Neural progenitor cell (in vitro differentiated cells): ENCODE measurements around the gene NOMO2.
"Not testable (repeated sequence)": the region's sequence is repeated elsewhere in the genome, so short reads cannot be mapped to it uniquely, and the experiment has no call there.

Experiments
- EZH2phosphoT487 ChIP-seq: fragments of 200-600 bp; sonication (generic); IDR thresholded peaks from 2 replicates; pipeline ENCODE4 v1.6.1; 2017; ENCODE audit warnings: antibody characterized with exemption
- TF ChIP-seq, protein P1 (sequence below): fragments of 200-600 bp; sonication (generic); IDR thresholded peaks from 2 replicates; pipeline ENCODE4 v1.5.1; 2017; ENCODE audit warnings: antibody characterized with exemption, mild to moderate bottlenecking

DNA sequence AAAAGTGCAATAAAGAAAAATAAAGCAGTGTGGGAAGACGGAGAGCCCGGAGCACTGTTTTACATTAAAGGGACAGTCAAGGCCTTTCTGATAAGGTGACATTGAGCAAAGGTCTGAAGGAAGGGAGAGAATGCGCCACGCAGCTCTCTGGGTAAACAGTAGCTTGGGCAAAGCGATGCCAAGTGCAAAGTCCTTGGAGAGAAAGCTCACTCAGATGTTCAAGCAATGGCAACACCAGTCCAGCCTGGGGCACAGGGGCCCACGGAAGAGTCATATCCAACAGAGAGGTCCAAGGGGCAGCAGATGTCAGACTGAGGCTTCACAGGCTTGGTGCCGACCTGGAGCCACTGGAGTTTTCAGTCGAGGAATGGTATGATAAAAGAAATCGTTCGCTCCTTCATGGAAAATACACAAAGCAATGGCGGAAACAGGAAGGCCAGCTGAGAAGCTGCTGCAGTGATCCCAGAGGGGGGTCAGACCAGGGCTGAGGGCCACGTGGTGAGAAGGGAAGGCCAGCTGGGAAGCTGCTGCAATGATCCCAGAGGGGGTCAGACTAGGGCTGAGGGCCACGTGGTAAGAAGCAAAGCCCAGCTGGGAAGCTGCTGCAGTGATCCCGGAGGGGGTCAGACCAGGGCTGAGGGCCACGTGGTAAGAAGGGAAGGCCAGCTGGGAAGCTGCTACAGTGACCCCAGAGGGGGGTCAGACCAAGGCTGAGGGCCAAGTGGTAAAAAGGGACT is 40.3 kb downstream of the NOMO2 start:
- TF ChIP-seq, protein P1, sequence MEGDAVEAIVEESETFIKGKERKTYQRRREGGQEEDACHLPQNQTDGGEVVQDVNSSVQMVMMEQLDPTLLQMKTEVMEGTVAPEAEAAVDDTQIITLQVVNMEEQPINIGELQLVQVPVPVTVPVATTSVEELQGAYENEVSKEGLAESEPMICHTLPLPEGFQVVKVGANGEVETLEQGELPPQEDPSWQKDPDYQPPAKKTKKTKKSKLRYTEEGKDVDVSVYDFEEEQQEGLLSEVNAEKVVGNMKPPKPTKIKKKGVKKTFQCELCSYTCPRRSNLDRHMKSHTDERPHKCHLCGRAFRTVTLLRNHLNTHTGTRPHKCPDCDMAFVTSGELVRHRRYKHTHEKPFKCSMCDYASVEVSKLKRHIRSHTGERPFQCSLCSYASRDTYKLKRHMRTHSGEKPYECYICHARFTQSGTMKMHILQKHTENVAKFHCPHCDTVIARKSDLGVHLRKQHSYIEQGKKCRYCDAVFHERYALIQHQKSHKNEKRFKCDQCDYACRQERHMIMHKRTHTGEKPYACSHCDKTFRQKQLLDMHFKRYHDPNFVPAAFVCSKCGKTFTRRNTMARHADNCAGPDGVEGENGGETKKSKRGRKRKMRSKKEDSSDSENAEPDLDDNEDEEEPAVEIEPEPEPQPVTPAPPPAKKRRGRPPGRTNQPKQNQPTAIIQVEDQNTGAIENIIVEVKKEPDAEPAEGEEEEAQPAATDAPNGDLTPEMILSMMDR, result not testable (repeated sequence)
- not testable (repeated sequence) for TF ChIP-seq EZH2phosphoT487
